CD4-positive, alpha-beta T cell (primary cell): Measurements from ENCODE around the gene CARF. TPM values are rescaled to one million over a fixed set of nuclear protein-coding genes. Genes with fewer than 3 reads are reported as not detected.

Experiments
- ATAC-seq: fragments of 200-7000 bp; cut with Tn5 transposase; one replicate; pipeline ENCODE4 v1.10.0; 2022; ENCODE audit warnings: mild to moderate bottlenecking; ENCODE audit not compliant: poor library complexity
- CTCF ChIA-PET: fragments of 350-600 bp; sonication (Branson Sonifier 250); formaldehyde crosslinking; loops from one replicate; lab custom pipeline; 2021; ENCODE audit warnings: antibody characterized with exemption, inconsistent platforms; lab: Charles Lee
- POLR2A ChIA-PET: fragments of 350-600 bp; sonication (Branson Sonifier 250); formaldehyde crosslinking; loops from one replicate; lab custom pipeline; 2021; ENCODE audit warnings: antibody characterized with exemption, inconsistent platforms; lab: Charles Lee
- DNase-seq, 14 experiments: peaks; one replicate each; pipeline ENCODE4 v3.0.0-alpha.2; 2013 to 2020; ENCODE audit warnings: mixed read lengths in 2 of 14
- H3K27ac ChIP-seq, 2 donors: one replicate each; pipeline versions ENCODE4 v1.5.1 to v1.7.0; 2013; ENCODE audit warnings: low read length in 2 of 2, low read depth in 1 of 2, mild to moderate bottlenecking in 1 of 2
- H3K27me3 ChIP-seq, 2 experiments: 1 replicate in 1 of 2; 2 replicates in 1 of 2; pipeline versions ENCODE4 v1.6.1 to v1.7.0; 2013; ENCODE audit warnings: low read length in 2 of 2, control low read depth in 1 of 2, mild to moderate bottlenecking in 1 of 2, moderate library complexity in 1 of 2; ENCODE audit not compliant: insufficient read depth in 2 of 2, control insufficient read depth in 1 of 2
- H3K36me3 ChIP-seq: one replicate; pipeline ENCODE4 v1.6.1; 2013; ENCODE audit warnings: low read length, control low read depth; ENCODE audit not compliant: insufficient read depth
- H3K4me1 ChIP-seq: one replicate; pipeline ENCODE4 v1.6.1; 2013; ENCODE audit warnings: low read length, control low read depth; ENCODE audit not compliant: insufficient read depth
- H3K4me3 ChIP-seq: one replicate; pipeline ENCODE4 v1.5.1; 2013; ENCODE audit warnings: mild to moderate bottlenecking, low read length, moderate library complexity
- H3K9me3 ChIP-seq, 2 experiments: 1 replicate in 1 of 2; 2 replicates in 1 of 2; pipeline versions ENCODE4 v1.6.1 to v1.7.0; 2013; ENCODE audit warnings: low read length in 2 of 2, mild to moderate bottlenecking in 2 of 2, control low read depth in 1 of 2, moderate library complexity in 1 of 2; ENCODE audit not compliant: control insufficient read depth in 1 of 2, insufficient read depth in 1 of 2
- H3K27ac Mint-ChIP-seq: one replicate; pipeline ENCODE4 v1.8.0; 2020; ENCODE audit warnings: mixed read lengths
- H3K27me3 Mint-ChIP-seq: one replicate; pipeline ENCODE4 v1.8.0; 2021; ENCODE audit warnings: mixed read lengths
- H3K36me3 Mint-ChIP-seq: one replicate; pipeline ENCODE4 v1.8.0; 2021; ENCODE audit warnings: low read depth, mixed read lengths
- H3K4me1 Mint-ChIP-seq: one replicate; pipeline ENCODE4 v1.8.0; 2021; ENCODE audit warnings: low read depth, mixed read lengths
- H3K4me3 Mint-ChIP-seq: one replicate; pipeline ENCODE4 v1.8.0; 2020; ENCODE audit warnings: mild to moderate bottlenecking, mixed read lengths
- H3K9me3 Mint-ChIP-seq: one replicate; pipeline ENCODE4 v1.8.0; 2020; ENCODE audit warnings: mixed read lengths
- CTCF ChIP-seq: fragments of 200-600 bp; IDR thresholded peaks from one replicate; pipeline ENCODE4 v1.8.0; 2022; ENCODE audit warnings: antibody characterized with exemption, mild to moderate bottlenecking
- intact Hi-C, 2 experiments: fragments of 100-400 bp; cut with DNase I in 1 of 2; cut with micrococcal nuclease in 1 of 2; formaldehyde crosslinking; loops; one replicate each; pipeline versions ENCODE4 v1.15.1 to v1.9.0; 2023 to 2025; cut with DNase I, micrococcal nuclease
- total RNA-seq, 174 experiments: library from RNA in 2 of 174; stranded (reverse) in 2 of 174; gene quantifications; one replicate each; pipeline ENCODE4 v1.2.3 and lab custom pipeline; 2021 to 2026

The CARF gene
- total RNA-seq, 2 experiments from 2014 or later, result 9.0 to 9.6 TPM

GRCh38 chr2:202933958-202934357, 21.9 kb downstream of the CARF start:
- peaks cover 20% of the 10 kb centered on the region for H3K36me3 ChIP-seq
- ATAC-seq, result no peak
- ChIA-PET CTCF (no interaction called here), POLR2A (no interaction called here)
- no peak for DNase-seq
- Mint-ChIP-seq H3K4me1 (peaks cover 4% of the 10 kb centered on the region), H3K9me3 (no peaks in the 10 kb centered on the region), H3K27ac (no peak overlapping the region), H3K36me3 (peaks cover 72% of the 10 kb centered on the region), H3K27me3 (no peaks in the 10 kb centered on the region), H3K4me3 (no peak overlapping the region)
- no peaks in the 10 kb centered on the region for H3K4me1 ChIP-seq
- no peak overlapping the region for H3K4me3 ChIP-seq
- TF ChIP-seq CTCF, result no peak
- intact Hi-C loops, result no loop called here
- no peaks in the 10 kb centered on the region for H3K27me3 ChIP-seq
- no peak overlapping the region for H3K27ac ChIP-seq
- no peaks in the 10 kb centered on the region for H3K9me3 ChIP-seq

DNA sequence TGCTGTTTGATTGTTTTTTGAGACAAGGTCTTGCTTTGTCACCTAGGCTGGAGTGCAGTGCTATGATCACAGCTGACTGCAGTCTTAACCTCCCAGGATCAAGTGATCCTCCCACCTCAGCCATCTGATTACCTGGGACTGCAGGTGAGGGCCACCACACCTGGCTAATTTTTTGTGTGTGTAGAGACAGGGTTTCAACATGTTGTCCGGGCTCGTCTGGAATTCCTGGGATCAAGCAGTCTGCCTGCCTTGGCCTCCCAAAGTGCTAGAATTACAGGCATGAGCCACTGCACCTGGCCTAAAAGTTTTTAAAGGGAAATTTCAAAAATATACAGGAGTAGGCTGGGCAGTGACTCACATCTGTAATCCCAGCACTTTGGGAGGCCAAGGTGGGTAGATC, 22.4 kb downstream of the CARF start:
- Mint-ChIP-seq H3K36me3 (peaks cover 72% of the 10 kb centered on the region), H3K27ac (no peak overlapping the region), H3K4me1 (peaks cover 4% of the 10 kb centered on the region), H3K9me3 (no peaks in the 10 kb centered on the region), H3K4me3 (no peak overlapping the region), H3K27me3 (no peaks in the 10 kb centered on the region)
- CTCF ChIA-PET, result no interaction called here
- Histone ChIP-seq H3K4me1 (no peaks in the 10 kb centered on the region), H3K27me3 (no peaks in the 10 kb centered on the region), H3K36me3 (peaks cover 21% of the 10 kb centered on the region), H3K27ac (no peak overlapping the region), H3K4me3 (no peak overlapping the region), H3K9me3 (no peaks in the 10 kb centered on the region)
- ATAC-seq, result no peak
- intact Hi-C loops, result no loop called here
- no peak for TF ChIP-seq CTCF
- POLR2A ChIA-PET, result no interaction called here
- DNase-seq, result no peak

GRCh38 chr2:202938960-202939359, 26.9 kb downstream of the CARF start:
- no peak for TF ChIP-seq CTCF
- H3K27me3 Mint-ChIP-seq, result no peaks in the 10 kb centered on the region
- Histone ChIP-seq H3K4me3 (no peak overlapping the region), H3K36me3 (peaks cover 9% of the 10 kb centered on the region), H3K9me3 (no peaks in the 10 kb centered on the region), H3K4me1 (no peaks in the 10 kb centered on the region), H3K27me3 (no peaks in the 10 kb centered on the region), H3K27ac (no peak overlapping the region)
- H3K4me1 Mint-ChIP-seq, result no peaks in the 10 kb centered on the region
- H3K9me3 Mint-ChIP-seq, result no peaks in the 10 kb centered on the region
- no peak overlapping the region for H3K4me3 Mint-ChIP-seq
- H3K27ac Mint-ChIP-seq, result no peak overlapping the region
- intact Hi-C loops, result no loop called here
- DNase-seq, result no peak
- CTCF ChIA-PET, result no interaction called here
- H3K36me3 Mint-ChIP-seq, result peaks cover 73% of the 10 kb centered on the region
- no peak for ATAC-seq
- POLR2A ChIA-PET, result no interaction called here
